Midbrain (tissue), 1 donor: ENCODE results near the gene NFKBIB.
"Not testable (repeated sequence)": the region's sequence is repeated elsewhere in the genome, so short reads cannot be mapped to it uniquely, and the experiment has no call there.

Experiments
- DNase-seq: peaks from one replicate; lab custom pipeline; 2025; lab: John Stamatoyannopoulos, UW

The NFKBIB gene

GRCh38 chr19:38875656-38876395 lies 23.9 kb upstream of the NFKBIB start:
- no peak for DNase-seq

- no peak for DNase-seq
Observed at GRCh38 chr19:38877781-38878574, 21.8 kb upstream of the NFKBIB start, which contains the start of gene RINL. RINL (minus strand) TSS chr19:38878275; CDS start chr19:38876742, 1,533 bp downstream.

- DNase-seq, result no peak
Observed at GRCh38 chr19:38878575-38879399, 21.0 kb upstream of the NFKBIB start.

- no peak for DNase-seq
Observed at GRCh38 chr19:38879400-38879751, 20.4 kb upstream of the NFKBIB start.

- DNase-seq, result no peak
Observed at GRCh38 chr19:38880076-38880881, 19.5 kb upstream of the NFKBIB start.

- DNase-seq, result no peak
Observed at GRCh38 chr19:38880882-38881609, 18.7 kb upstream of the NFKBIB start.

- no peak for DNase-seq
Observed at GRCh38 chr19:38883286-38883685, 16.5 kb upstream of the NFKBIB start.

GRCh38 chr19:38884691-38885090 lies 15.1 kb upstream of the NFKBIB start:
- not testable (repeated sequence) for DNase-seq

GRCh38 chr19:38888876-38889275 lies 10.9 kb upstream of the NFKBIB start:
- no peak for DNase-seq

- no peak for DNase-seq
Observed at GRCh38 chr19:38889803-38890202, 10.0 kb upstream of the NFKBIB start.

GRCh38 chr19:38890686-38891085 lies 9.1 kb upstream of the NFKBIB start:
- no peak for DNase-seq

- peak; percentile 48 for DNase-seq
Observed at GRCh38 chr19:38891771-38892170, 8.0 kb upstream of the NFKBIB start.

GRCh38 chr19:38892841-38893240 lies 6.9 kb upstream of the NFKBIB start:
- no peak for DNase-seq

- no peak for DNase-seq
Observed at GRCh38 chr19:38893341-38893771, 6.4 kb upstream of the NFKBIB start.

GRCh38 chr19:38894968-38895367 lies 4.8 kb upstream of the NFKBIB start:
- no peak for DNase-seq

GRCh38 chr19:38898788-38899446 lies 852 bp upstream of the NFKBIB start:
- DNase-seq, result no peak

- peak; percentile 82 for DNase-seq
Observed at GRCh38 chr19:38900202-38900629, 447 bp downstream of the NFKBIB start.

GRCh38 chr19:38900743-38901190 lies 998 bp downstream of the NFKBIB start:
- DNase-seq, result no peak

GRCh38 chr19:38901683-38902082 lies 1.9 kb downstream of the NFKBIB start:
- no peak for DNase-seq
